ENCODE data around the gene FAM111A.
"Not testable (repeated sequence)": the region's sequence is repeated elsewhere in the genome, so short reads cannot be mapped to it uniquely, and the experiment has no call there.

Gene FAM111A, protein sequence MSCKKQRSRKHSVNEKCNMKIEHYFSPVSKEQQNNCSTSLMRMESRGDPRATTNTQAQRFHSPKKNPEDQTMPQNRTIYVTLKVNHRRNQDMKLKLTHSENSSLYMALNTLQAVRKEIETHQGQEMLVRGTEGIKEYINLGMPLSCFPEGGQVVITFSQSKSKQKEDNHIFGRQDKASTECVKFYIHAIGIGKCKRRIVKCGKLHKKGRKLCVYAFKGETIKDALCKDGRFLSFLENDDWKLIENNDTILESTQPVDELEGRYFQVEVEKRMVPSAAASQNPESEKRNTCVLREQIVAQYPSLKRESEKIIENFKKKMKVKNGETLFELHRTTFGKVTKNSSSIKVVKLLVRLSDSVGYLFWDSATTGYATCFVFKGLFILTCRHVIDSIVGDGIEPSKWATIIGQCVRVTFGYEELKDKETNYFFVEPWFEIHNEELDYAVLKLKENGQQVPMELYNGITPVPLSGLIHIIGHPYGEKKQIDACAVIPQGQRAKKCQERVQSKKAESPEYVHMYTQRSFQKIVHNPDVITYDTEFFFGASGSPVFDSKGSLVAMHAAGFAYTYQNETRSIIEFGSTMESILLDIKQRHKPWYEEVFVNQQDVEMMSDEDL

DNA sequence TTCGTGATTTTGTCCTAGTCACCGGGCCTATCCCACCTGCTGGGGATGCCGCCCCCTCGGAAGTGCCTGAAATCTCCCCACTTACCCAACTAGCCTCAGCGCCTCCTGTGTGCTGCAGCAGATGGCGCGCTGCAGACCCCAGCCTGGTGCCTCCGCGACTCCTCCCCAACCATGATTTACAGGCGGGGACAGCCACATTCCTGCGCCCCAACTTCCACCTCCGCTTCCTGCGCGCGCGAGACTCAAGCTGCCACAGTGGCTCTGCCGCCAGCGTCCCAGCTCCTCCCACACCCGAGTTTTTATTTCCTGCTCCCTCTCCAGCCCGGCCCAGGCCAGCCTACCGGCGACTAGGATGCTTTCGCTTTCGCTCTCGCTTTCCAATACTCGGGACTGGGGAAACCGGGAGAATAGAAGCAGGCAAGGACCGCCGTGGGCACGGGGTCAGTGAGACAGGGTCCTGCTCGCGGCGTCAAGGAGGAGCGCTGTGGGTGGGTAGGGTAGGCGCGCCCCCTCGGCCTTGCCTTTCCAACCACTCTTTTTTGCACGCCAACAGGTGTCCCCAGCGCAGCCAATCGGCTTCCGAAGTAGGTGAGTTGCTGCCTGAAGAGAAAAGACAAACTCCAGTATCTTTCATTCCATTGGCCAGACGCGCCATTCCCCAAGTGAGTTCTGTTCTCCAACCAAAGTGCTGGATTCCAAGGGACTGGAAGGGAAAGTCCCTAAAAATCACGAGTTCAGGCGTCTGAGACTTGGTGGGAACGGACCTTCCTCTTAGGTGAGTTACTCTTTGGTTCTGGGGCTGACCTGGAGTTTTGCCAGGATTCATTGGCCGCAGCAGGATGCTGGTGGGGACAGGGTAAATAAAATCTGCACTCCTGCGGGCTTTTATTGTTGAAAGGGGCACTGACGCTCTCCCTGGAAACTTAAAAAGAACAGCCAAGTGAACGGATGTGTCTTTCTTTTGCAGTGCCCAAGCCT, at the start of gene FAM111A:
Gene FAM111A (plus strand): TSS at position 327 of the 978 bp plus-strand sequence. CDS start 6,017 bp downstream, outside the sequence.
- Histone ChIP-seq H3K36me3 (ENCODE audit: control insufficient read depth, insufficient read depth, low read length) (peaks cover 3% of the 10 kb centered on the region; the same call in 1 of the 2 replicates), H3K9me3 (ENCODE audit: control insufficient read depth, insufficient read depth, low read length) (peaks cover 6% of the 10 kb centered on the region; the same call in 1 of the 2 replicates), H3K27ac (ENCODE audit: low read depth, low read length) (peak within 1 kb of the TSS; percentile 86), H3K4me3 (ENCODE audit: low read depth, low read length) (peak within 1 kb of the TSS; percentile 92), H3K9ac (ENCODE audit: low read depth, low read length) (peak within 1 kb of the TSS; percentile 81), H3K27me3 (ENCODE audit: control insufficient read depth, insufficient read depth, low read length) (peaks cover 15% of the 10 kb centered on the region), H3K4me1 (ENCODE audit: control insufficient read depth, insufficient read depth, low read length) (peaks cover 22% of the 10 kb centered on the region)

DNA sequence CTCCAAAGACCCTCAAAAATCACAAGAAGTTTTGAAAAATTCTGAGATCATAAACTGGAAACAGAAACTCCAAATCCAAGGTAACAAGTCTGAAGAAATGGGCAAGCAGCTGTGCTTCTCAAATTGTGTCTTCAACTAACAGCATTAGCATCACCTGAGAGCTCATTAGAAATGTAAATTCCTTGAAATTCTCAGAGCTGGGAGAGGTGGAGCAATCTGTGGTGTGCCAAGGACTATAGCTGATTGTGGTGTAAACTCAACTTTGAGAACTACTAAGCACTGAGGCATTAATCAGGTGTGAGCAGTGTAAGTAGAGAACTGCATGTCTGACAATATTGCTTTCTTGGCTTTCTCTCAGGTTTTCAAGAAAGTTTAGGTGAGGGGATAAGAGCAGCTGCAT, 49.1 kb upstream of the FAM111A start:
- peaks cover 46% of the 10 kb centered on the region for H3K4me1 ChIP-seq (ENCODE audit: control insufficient read depth, insufficient read depth, low read length)
- H3K4me3 ChIP-seq (ENCODE audit: low read depth, low read length); H3K9ac ChIP-seq (ENCODE audit: low read depth, low read length); H3K9me3 ChIP-seq (ENCODE audit: control insufficient read depth, insufficient read depth, low read length); H3K36me3 ChIP-seq (ENCODE audit: control insufficient read depth, insufficient read depth, low read length); H3K27ac ChIP-seq (ENCODE audit: low read depth, low read length); H3K27me3 ChIP-seq (ENCODE audit: control insufficient read depth, insufficient read depth, low read length): not testable (repeated sequence)

DNA sequence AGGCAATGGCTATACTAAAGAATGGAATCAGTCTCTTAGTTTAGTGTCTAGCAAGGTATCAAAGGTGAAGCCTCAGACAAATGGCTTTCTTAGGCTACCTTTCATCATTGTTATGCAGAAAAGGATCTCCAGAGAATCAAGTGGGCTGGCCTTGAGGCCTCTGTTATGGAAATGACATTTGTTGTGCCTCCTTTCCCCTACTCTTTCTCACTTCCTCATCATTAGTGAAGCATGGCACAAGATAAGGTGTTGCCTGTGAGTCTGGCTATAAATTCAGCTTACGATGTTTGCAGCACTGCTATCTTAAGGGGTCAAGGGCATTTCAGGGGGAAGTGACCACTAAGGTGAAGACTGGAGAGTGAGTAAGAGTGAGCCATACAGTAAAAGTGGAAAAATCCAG, 47.4 kb upstream of the FAM111A start:
- H3K27me3 ChIP-seq (ENCODE audit: control insufficient read depth, insufficient read depth, low read length); H3K36me3 ChIP-seq (ENCODE audit: control insufficient read depth, insufficient read depth, low read length); H3K27ac ChIP-seq (ENCODE audit: low read depth, low read length); H3K9ac ChIP-seq (ENCODE audit: low read depth, low read length); H3K9me3 ChIP-seq (ENCODE audit: control insufficient read depth, insufficient read depth, low read length): not testable (repeated sequence)
- Histone ChIP-seq H3K4me3 (ENCODE audit: low read depth, low read length) (peak overlapping the region; percentile 42), H3K4me1 (ENCODE audit: control insufficient read depth, insufficient read depth, low read length) (peaks cover 46% of the 10 kb centered on the region)

DNA sequence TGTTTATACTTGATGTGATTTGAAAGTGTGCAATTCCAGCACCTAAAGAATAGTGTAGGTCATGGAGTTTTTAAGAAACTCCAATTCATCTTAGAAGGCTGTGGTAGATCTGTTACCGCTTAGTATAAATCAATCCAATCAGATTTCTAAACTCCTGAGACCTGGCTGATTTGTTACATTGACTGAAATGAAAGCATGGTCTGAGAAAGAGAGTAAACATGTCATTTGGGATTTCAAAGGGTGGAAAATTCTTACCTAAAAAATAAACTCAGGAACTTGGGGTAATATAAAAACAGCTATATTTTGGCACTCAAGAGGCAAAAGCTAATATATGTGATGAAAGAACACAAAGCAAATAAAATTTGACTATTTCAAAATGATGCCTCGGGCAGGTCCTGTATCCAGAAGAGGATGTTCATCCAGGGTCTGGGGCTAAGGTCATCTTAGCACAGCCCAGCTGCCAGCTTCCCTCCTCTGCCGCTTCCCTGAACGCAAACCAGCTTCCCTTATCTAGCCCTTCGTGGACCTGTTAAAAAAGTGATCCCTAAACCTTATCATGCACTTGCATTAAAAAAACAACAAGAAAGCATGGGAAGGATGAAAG, 46.6 kb upstream of the FAM111A start:
- not testable (repeated sequence) for H3K27me3 ChIP-seq (ENCODE audit: control insufficient read depth, insufficient read depth, low read length); H3K9me3 ChIP-seq (ENCODE audit: control insufficient read depth, insufficient read depth, low read length); H3K4me3 ChIP-seq (ENCODE audit: low read depth, low read length); H3K9ac ChIP-seq (ENCODE audit: low read depth, low read length); H3K27ac ChIP-seq (ENCODE audit: low read depth, low read length); H3K36me3 ChIP-seq (ENCODE audit: control insufficient read depth, insufficient read depth, low read length)
- H3K4me1 ChIP-seq (ENCODE audit: control insufficient read depth, insufficient read depth, low read length): peaks cover 46% of the 10 kb centered on the region

DNA sequence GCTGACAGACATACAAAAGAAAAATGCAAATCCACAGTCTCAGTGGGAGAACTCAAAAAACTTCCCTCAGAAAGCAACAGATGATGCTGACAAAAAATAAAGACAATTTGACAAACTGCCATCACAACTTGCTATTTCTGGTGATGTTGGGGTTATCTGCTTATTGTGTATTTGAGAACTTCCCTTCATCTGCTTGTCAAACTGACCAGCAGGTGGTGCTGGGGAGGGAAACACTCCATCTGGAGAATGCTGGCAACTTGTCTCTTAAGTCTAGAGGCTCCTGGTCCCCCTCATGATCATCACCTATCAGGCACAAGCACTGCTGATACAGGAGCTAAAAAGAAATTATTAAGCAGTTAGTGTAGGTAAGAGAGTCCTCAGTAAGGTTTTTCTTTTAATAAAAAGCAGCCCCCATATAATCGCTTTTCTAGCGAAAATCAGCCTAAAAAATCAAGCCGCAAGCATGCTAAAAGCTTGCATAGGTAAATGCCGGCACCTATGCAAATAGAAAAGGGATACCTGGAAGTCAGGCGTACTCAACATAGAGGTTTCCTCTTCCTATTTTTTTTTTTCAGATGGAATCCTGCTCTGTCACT, 45.4 kb upstream of the FAM111A start:
- H3K36me3 ChIP-seq (ENCODE audit: control insufficient read depth, insufficient read depth, low read length): no peaks in the 10 kb centered on the region
- no peak overlapping the region for H3K4me3 ChIP-seq (ENCODE audit: low read depth, low read length)
- no peaks in the 10 kb centered on the region for H3K9me3 ChIP-seq (ENCODE audit: control insufficient read depth, insufficient read depth, low read length)
- no peak overlapping the region for H3K9ac ChIP-seq (ENCODE audit: low read depth, low read length)
- no peak overlapping the region for H3K27ac ChIP-seq (ENCODE audit: low read depth, low read length)
- H3K27me3 ChIP-seq (ENCODE audit: control insufficient read depth, insufficient read depth, low read length): 0 out of 2 replicates have a peak, but pooled peaks cover 4% of the 10 kb centered on the region
- H3K4me1 ChIP-seq (ENCODE audit: control insufficient read depth, insufficient read depth, low read length): peaks cover 46% of the 10 kb centered on the region

DNA sequence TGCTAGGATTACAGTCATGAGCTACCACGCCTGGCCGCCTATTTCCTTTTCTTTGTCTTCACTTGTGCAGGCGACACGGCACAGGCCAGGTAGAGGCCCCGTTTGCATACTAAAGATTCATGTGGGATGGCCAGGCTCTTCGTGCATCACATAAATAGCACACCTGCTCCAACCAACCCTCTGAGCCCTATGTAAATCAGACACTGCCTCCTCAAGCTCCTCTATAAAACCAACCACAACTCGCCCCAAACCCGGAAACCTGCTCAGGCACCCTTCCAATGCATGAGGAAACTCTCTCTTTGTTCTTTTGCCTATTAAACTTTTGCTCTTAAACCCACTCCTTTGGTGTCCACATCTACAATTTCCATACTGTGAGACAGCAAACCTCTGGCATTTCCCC, 44.7 kb upstream of the FAM111A start:
- not testable (repeated sequence) for H3K27me3 ChIP-seq (ENCODE audit: control insufficient read depth, insufficient read depth, low read length); H3K27ac ChIP-seq (ENCODE audit: low read depth, low read length); H3K4me3 ChIP-seq (ENCODE audit: low read depth, low read length); H3K9me3 ChIP-seq (ENCODE audit: control insufficient read depth, insufficient read depth, low read length); H3K36me3 ChIP-seq (ENCODE audit: control insufficient read depth, insufficient read depth, low read length); H3K9ac ChIP-seq (ENCODE audit: low read depth, low read length)
- H3K4me1 ChIP-seq (ENCODE audit: control insufficient read depth, insufficient read depth, low read length): peaks cover 40% of the 10 kb centered on the region

DNA sequence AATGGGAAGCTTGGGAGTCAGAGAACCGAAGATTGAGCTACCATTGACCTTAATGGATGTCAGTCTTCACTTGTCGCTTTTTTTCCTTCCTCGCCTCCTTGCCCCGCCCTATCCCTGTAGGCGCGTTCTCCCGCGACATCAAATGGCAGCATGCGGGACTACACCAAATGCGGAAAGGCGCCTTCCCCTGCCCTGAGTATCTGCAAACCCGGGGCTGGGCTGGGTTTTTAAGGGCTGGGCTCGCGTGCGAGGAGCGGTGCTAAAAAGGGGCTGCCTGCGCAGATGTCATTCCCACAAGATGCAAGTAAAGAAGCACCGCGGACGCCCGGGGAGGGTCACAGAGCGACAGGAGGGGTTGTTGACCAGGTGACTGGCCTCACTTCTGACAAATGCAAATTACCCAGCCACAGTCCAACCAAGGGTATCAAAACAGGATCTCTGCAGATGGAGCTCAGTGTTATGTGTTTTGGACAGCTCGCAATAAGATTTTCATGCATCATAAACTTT, 40.3 kb upstream of the FAM111A start:
- Histone ChIP-seq H3K4me3 (ENCODE audit: low read depth, low read length) (peak overlapping the region; percentile 64), H3K9ac (ENCODE audit: low read depth, low read length) (0 out of 2 replicates have a peak overlapping the region, but pooled peaks have one; percentile 17), H3K4me1 (ENCODE audit: control insufficient read depth, insufficient read depth, low read length) (peaks cover 9% of the 10 kb centered on the region), H3K36me3 (ENCODE audit: control insufficient read depth, insufficient read depth, low read length) (no peaks in the 10 kb centered on the region), H3K27me3 (ENCODE audit: control insufficient read depth, insufficient read depth, low read length) (peaks cover 38% of the 10 kb centered on the region), H3K27ac (ENCODE audit: low read depth, low read length) (no peak overlapping the region), H3K9me3 (ENCODE audit: control insufficient read depth, insufficient read depth, low read length) (no peaks in the 10 kb centered on the region)

DNA sequence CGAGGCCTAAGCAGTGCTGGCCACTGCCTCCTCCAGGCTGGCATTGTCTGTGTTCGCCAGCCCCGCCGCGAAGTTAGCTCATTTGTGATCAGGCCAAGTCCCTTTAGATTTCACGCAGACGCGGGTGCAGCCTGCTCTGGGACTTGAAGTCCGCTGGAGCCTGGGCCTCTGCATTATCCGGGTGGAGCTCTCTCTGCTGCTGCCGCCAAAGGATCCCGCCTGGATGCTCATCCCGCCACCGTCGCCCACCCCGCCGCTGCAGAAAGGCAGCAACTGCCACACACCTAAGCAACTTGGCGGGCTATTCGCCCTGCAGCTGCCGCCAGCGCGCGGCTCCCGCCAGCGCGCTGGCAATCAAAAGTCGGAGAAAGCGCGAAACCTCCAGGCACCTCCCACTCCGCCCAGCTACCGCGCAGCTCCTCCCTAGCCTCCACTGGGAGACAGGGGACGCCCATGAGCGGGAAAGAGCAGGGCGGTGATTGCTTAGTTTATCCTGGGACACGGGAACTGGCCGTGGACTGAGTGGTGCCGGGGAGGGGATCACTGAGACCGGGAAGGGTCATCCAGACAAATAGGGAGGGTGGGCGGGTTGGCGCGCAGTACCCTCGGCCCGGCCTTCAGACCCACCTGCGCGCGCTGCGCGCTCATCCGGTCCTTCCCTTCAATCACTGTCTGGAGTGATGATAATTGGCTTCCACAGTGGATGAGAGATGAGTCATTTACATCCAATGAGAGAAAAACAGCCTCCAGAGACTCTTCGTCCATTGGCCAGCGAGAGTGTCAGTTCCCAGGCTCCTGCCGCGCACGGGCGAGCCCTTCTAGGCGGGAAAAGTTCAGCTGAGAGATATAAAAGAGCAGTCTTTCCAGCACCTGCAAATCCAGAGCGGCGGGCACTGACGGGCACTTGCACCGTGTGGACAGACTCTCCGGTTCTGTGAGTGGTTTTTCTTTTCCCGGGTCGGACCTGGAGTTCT, 36.0 kb upstream of the FAM111A start, which contains the start of gene FAM111B:
Gene FAM111B (plus strand): TSS at position 875 of the 974 bp plus-strand sequence. CDS start 2,389 bp downstream, outside the sequence.
- Histone ChIP-seq H3K9me3 (ENCODE audit: control insufficient read depth, insufficient read depth, low read length) (no peaks in the 10 kb centered on the region), H3K9ac (ENCODE audit: low read depth, low read length) (peak within 1 kb of the TSS; percentile 59; the same call in 1 of the 2 replicates), H3K36me3 (ENCODE audit: control insufficient read depth, insufficient read depth, low read length) (peaks cover 29% of the 10 kb centered on the region), H3K4me1 (ENCODE audit: control insufficient read depth, insufficient read depth, low read length) (peaks cover 13% of the 10 kb centered on the region; the same call in 1 of the 2 replicates), H3K4me3 (ENCODE audit: low read depth, low read length) (peak within 1 kb of the TSS; percentile 67), H3K27ac (ENCODE audit: low read depth, low read length) (peak within 1 kb of the TSS; percentile 72), H3K27me3 (ENCODE audit: control insufficient read depth, insufficient read depth, low read length) (peaks cover 48% of the 10 kb centered on the region)

DNA sequence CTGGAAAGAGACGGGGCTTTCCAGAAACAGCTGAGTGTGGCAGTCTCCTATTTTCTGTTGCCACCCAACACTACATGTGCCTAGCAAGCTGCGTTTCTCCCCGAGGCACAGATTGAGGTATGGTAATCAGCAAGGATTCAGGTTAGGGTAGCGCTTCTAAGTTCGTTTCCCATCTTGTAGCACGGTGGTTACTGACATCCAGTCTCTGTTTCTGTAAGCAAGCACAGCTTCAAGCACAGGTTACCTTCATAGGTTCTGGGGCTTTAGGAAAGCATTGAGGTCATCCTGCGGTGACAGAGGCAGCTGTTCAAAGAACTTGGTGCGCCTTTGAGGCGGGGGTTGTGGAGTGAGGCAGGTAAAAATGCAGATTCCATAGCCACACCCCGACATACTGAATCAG, 34.9 kb upstream of the FAM111A start:
- Histone ChIP-seq H3K27me3 (ENCODE audit: control insufficient read depth, insufficient read depth, low read length) (peaks cover 43% of the 10 kb centered on the region), H3K4me3 (ENCODE audit: low read depth, low read length) (peak overlapping the region; percentile 67), H3K36me3 (ENCODE audit: control insufficient read depth, insufficient read depth, low read length) (peaks cover 39% of the 10 kb centered on the region), H3K4me1 (ENCODE audit: control insufficient read depth, insufficient read depth, low read length) (peaks cover 13% of the 10 kb centered on the region; the same call in 1 of the 2 replicates)
- H3K27ac ChIP-seq (ENCODE audit: low read depth, low read length); H3K9ac ChIP-seq (ENCODE audit: low read depth, low read length); H3K9me3 ChIP-seq (ENCODE audit: control insufficient read depth, insufficient read depth, low read length): not testable (repeated sequence)
